GM18861 (cell line): Measurements from ENCODE around the gene SLIT3.

Experiments used
- ATAC-seq: cut with Tn5 transposase; IDR thresholded peaks from one replicate; pipeline ENCODE4 v1.9.1; 2021; ENCODE audit not compliant: unreplicated experiment

The SLIT3 gene

GRCh38 chr5:169049712-169050111 is 251.2 kb downstream of the SLIT3 start:
- no peak for ATAC-seq

DNA sequence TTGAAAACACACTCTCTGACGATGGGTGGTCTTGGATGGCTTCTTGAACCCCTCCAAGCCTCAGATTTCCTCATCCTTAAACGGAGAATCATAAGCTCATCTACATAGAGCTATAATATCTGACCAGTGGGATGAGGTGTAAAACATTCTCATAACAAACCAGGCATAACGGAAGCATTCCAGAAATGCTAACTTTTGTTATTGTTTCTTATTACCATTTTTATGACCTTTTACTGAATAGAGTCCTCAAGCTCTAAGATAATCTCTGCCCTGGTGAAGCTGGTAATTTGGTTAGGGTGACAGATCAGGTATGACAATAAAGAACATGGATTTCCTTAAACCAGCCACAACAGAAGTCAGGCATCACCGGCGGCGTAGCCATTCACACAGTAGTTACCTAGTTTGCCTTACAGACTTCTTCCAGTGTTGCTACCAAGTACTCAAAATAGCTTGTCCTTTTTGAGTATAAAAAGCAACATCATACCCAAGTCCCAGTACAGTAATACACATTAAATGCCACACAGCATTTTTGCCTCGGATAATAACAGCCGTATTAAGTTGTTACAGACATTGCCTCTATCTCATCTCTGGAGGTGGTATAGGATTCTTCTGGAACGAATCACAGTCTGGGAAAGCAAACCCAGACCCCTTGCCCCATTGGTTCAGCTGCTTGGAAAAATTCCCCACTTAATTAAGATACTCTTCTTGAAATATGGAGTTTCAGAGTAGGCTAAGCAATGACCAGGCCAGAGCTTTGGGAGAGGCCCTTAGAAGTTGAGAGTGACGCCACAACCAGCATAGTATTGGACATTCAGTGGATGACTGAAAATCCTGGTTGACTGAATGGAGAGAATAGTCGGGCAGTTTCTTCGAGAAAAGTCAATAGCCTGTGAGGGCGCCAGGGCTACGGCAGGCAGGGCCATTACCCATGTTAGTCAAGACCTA is 252.5 kb downstream of the SLIT3 start:
- no peak for ATAC-seq

DNA sequence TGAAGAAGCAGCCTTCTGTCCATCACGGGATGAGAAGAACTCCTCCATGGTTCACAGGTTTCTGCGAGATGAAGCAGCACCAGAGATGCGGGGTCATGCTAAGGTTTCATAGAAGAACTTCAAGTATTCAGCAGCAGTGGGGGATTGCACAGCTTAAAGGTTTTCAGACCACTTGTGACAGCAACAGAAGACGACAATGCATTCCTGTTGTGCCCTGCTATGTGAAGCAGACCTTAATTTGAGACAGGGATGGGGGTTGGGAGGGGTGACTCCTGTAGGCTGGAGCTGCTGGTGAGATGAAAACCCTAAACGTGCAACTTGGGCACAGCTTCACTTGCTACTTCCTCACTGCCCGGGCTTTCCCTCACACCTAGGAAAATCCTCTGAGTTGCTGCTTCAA is 256.0 kb downstream of the SLIT3 start:
- ATAC-seq: no peak

DNA sequence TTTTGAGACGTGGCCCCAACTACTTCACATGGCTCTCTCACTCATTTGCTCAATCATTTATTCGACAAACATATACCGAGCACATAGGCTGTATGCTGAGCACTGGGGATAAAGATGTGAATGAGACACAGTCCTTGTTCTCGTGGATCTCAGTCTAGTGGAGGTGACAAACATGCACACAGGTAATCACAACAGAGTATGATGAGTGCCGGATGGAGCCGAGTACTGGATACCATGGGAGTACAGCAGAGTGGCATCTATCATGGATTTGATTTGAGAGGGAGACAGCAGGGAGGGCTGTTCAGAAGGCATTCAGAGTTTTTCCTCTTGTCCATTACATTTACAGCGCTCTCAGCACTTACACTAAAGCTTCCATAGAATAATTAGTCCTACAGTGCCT is 259.8 kb downstream of the SLIT3 start:
- ATAC-seq: no peak

- ATAC-seq: no peak
Observed at GRCh38 chr5:169039592-169039991, 261.3 kb downstream of the SLIT3 start.

GRCh38 chr5:169037466-169037865 is 263.5 kb downstream of the SLIT3 start:
- ATAC-seq: no peak

DNA sequence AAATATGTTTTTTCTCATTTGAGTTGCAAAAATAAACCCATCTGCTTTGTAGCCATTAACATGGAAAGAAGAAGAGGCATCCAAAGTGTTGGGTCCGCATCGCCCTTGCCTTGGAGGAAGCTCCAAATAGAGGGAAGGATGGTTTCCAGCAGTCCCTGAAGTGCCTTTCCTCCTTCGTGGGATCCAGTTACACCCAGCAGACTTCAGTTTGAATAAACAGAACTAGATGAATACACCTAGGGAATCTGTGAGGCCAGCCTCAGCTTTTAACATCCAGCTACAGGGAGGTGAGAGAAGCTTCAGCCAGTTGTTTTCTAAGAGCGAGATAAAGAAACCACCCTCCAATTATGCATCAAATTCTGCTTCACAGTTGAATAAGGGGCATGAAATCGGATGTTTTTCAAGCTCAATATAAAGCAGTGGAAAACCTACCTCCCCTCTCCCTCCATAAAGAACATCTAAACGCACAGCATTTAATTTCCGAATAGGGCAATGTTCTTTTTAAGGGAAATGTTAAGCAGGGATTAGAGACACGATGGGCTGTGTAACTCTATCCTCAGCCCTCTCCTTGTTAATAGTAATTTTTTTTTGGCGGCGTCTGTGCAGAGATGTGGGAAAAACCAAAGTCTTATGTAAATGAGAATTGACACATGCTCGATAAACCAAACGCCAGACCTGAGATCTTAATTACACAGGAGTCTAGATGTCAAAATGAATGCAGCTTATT is 264.7 kb downstream of the SLIT3 start:
- no peak for ATAC-seq

GRCh38 chr5:169029661-169030274 is 271.2 kb downstream of the SLIT3 start:
- ATAC-seq: no peak

DNA sequence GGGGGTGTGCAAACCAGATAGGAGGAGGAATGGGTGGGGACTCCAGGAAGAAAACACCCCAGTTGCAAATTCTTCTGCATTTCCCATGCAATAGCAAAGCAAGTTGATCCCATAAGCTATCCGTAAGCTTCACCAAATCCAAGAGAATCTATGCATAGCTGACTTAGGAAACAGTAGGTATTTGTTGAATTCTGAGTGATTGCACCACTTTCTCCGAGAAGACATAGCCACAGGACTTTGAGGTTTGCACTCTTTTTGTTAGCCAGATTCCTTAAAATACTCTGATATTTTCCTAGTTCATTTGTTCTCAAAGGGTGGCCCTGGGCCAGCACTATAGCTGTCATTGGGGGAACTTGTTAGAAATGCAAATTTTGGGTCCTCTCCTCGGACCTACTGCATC is 271.9 kb downstream of the SLIT3 start:
- ATAC-seq: no peak

GRCh38 chr5:169027501-169028061 is 273.4 kb downstream of the SLIT3 start:
- no peak for ATAC-seq

DNA sequence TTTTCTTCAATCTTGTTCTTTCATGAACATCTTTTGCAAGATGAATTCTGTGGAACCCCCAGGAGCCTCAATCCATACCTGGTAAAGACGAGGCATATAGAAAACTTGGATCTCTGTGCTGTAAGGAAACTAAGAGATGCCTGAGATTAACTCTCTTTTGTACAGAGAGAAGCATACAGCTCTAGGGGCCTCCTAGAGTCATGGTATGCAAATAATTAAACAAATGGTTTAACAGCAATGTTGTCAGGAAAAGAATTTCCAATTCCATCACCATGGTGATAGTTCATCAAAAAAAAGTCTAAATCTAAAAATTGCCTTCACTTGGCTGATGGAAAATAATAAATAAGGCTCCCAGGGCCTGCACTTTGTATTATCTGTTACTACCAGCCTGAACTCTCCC is 275.4 kb downstream of the SLIT3 start:
- no peak for ATAC-seq

DNA sequence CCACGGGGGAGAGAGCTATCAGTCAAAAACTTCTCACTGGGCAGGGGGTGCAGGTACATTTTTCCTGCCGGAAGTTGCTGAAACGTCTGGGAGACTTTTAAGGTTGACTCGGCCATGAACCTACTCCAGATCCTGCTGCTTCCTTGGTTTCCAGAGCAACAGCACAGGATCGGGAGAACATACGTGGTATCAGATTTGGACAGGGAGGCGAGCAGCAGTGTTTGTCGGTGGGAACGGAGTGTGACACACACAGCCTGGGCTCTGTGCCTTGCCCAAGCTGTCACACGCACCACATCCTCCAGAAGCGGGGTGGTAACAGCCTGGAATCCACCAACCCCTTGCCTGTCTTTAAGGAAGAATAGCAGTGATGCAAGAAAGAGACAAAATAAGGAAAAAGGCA is 276.5 kb downstream of the SLIT3 start:
- no peak for ATAC-seq

DNA sequence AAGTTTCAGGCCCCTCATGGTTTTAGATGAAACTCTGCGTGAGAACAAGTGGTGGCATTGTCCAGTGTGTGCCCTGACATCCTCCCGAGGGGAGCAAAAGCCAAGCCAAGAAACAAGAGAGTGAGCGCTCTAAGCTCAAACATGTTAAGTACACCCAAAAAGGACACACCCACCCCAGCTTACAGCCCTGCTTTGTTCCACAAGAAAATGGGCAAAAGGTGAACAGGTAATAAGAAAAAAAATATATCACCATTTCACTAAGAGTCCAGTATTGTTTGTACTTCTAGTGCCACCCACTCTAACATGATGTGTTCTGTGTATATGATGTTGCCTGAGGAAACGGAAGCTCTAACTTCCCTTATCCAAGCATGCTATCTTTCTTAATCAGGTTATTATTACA is 278.2 kb downstream of the SLIT3 start:
- ATAC-seq: no peak

DNA sequence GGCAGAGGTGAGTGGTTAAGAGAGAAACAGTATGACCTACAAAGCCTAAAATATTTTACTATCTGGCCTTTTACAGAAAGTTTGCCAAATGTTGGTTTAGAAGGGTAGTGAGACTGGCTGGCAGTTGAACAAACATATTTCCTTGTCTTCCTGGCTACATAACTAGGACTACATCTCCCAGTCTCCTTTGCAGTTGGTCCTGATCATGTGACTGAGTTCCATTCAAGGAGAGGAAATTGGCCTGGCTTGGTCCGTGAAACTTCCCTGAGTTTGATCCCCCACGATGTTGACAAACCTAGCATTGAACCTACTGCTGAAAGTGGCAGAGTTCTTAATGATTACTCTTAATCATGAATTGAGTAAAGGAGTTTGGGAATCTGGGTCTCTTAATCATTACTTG is 280.8 kb downstream of the SLIT3 start:
- ATAC-seq: no peak

- no peak for ATAC-seq
Observed at GRCh38 chr5:169018925-169019324, 282.0 kb downstream of the SLIT3 start.

DNA sequence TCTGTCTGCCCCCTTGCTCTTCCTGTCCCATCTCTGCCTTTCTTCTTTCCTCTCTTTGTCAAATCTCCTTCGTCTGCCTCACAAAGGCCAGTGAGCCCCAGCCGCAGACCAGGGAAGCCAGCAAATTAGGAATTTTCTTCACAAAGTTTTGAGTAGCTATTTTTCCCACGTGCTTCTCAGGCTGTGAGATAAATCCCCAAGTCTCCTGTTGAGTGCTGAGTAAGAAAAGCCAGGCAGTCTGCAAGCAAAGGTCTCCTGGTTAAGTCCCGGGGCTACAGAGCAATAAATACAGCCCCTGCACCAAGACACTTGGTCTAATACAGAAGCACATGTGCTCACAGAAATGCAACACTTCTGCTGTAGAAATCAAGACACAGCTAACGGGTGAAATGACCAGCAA is 284.9 kb downstream of the SLIT3 start:
- ATAC-seq: no peak

DNA sequence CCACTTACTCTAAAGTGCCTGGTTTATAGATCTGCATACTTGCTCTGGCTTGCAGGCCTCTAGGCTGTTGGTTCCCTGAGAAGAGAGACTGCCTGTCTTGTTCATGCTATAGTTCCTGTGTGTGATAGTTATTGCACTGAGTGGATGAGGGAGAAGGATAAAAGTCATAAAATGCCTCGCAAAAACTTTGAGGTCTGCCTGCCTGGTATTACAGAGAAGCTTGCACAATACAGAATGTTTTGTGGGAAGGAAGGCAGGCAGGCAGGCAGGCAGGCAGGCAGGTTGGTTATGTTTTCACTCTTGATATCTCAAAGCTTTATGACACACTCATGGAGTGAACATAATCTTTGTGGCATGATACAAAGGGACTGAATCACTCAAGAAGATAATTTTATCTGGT is 287.1 kb downstream of the SLIT3 start:
- no peak for ATAC-seq

- ATAC-seq: no peak
Observed at GRCh38 chr5:169013208-169013728, 287.7 kb downstream of the SLIT3 start.

- ATAC-seq: no peak
Observed at GRCh38 chr5:169012450-169012849, 288.5 kb downstream of the SLIT3 start.

DNA sequence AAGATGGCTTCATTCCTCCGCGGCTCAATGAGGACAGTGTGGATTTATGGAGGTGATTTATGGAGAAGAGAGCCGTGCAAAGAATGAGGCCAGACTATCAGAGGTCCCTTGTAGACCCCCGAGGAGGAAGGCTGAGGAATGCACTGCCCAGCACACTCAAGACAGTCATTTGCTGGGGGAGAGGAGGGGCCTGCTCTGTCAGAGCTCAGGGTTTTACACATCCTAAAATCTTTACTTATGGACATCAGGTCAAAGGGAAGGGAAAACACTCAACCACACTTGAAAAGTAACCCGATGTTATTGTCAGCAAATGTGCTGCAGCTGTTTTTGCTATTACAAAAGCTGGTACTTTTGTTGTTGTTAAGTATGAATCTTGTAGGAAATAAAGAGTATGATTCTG is 289.5 kb downstream of the SLIT3 start:
- ATAC-seq: no peak

DNA sequence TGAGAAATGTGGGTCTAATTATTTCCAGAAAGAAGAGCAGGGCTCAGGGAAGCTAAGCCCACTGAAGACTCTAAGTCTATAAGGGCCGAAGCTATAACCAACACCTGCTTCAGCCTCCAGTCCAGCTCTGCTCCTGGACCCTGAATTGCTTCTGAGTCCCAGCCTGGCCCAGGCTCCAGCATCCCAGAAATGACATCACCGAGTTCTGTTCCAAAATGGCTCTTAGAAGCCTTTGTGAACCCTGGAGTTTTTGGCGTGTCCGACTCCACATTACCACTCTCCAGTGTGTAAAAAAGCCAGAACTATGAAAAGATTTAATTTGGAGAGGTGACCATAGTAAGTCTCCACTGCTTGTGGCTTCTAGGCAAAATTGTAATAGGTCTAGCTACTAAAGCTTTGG is 289.9 kb downstream of the SLIT3 start:
- no peak for ATAC-seq
